ENCODE results near the gene EXOSC6.
"Not testable (repeated sequence)": the region's sequence is repeated elsewhere in the genome, so short reads cannot be mapped to it uniquely, and the experiment has no call there.

Gene EXOSC6

GRCh38 chr16:70287304-70287971 lies 35.7 kb upstream of the EXOSC6 start:
- not testable (repeated sequence) for H3K9ac ChIP-seq (ENCODE audit: low read length in 5 of 5); H3K9me3 ChIP-seq (ENCODE audit: control insufficient read depth in 5 of 5, low read length in 5 of 5); H3K27ac ChIP-seq (ENCODE audit: low read depth, low read length); H3K27me3 ChIP-seq (ENCODE audit: control insufficient read depth in 5 of 5, insufficient read depth in 4 of 5, low read length in 5 of 5)
- Histone ChIP-seq H3K36me3 (ENCODE audit: control insufficient read depth in 5 of 5, insufficient read depth in 5 of 5, low read length in 5 of 5) (peaks cover under 1 to 16% (median 12%) of the 10 kb centered on the region in 5 donors), H3K4me1 (ENCODE audit: control insufficient read depth in 5 of 5, insufficient read depth in 5 of 5, low read length in 5 of 5) (peaks cover 0 to 20% (median 13%) of the 10 kb centered on the region in 5 donors), H3K4me3 (ENCODE audit: low read depth in 1 of 5, low read length in 5 of 5) (peak overlapping the region in 1 of 5 donors; percentile 78)

GRCh38 chr16:70276392-70276791 lies 24.7 kb upstream of the EXOSC6 start:
- peaks cover 9 to 74% (median 60%) of the 10 kb centered on the region in 5 donors for H3K36me3 ChIP-seq (ENCODE audit: control insufficient read depth in 5 of 5, insufficient read depth in 5 of 5, low read length in 5 of 5)
- peak overlapping the region in 1 of 5 donors; percentile 9 for H3K9ac ChIP-seq (ENCODE audit: low read length in 5 of 5)
- H3K27ac ChIP-seq (ENCODE audit: low read depth, low read length): no peak overlapping the region

GRCh38 chr16:70271696-70272095 lies 20.0 kb upstream of the EXOSC6 start:
- Histone ChIP-seq H3K27ac (ENCODE audit: low read depth, low read length) (no peak overlapping the region), H3K4me3 (ENCODE audit: low read depth in 1 of 5, low read length in 5 of 5) (no peak overlapping the region), H3K9me3 (ENCODE audit: control insufficient read depth in 5 of 5, low read length in 5 of 5) (no peaks in the 10 kb centered on the region), H3K4me1 (ENCODE audit: control insufficient read depth in 5 of 5, insufficient read depth in 5 of 5, low read length in 5 of 5) (no peaks in the 10 kb centered on the region), H3K27me3 (ENCODE audit: control insufficient read depth in 5 of 5, insufficient read depth in 4 of 5, low read length in 5 of 5) (no peaks in the 10 kb centered on the region), H3K9ac (ENCODE audit: low read length in 5 of 5) (no peak overlapping the region), H3K36me3 (ENCODE audit: control insufficient read depth in 5 of 5, insufficient read depth in 5 of 5, low read length in 5 of 5) (peaks cover 16 to 80% (median 62%) of the 10 kb centered on the region in 5 donors)

More at GRCh38 chr16:70276392-70276791, 24.7 kb upstream of the EXOSC6 start:
- H3K4me1 ChIP-seq (ENCODE audit: control insufficient read depth in 5 of 5, insufficient read depth in 5 of 5, low read length in 5 of 5): no peaks in the 10 kb centered on the region
- no peaks in the 10 kb centered on the region for H3K9me3 ChIP-seq (ENCODE audit: control insufficient read depth in 5 of 5, low read length in 5 of 5)
- no peaks in the 10 kb centered on the region for H3K27me3 ChIP-seq (ENCODE audit: control insufficient read depth in 5 of 5, insufficient read depth in 4 of 5, low read length in 5 of 5)
- no peak overlapping the region for H3K4me3 ChIP-seq (ENCODE audit: low read depth in 1 of 5, low read length in 5 of 5)

- Histone ChIP-seq H3K9ac (ENCODE audit: low read length in 5 of 5) (no peak overlapping the region), H3K4me1 (ENCODE audit: control insufficient read depth in 5 of 5, insufficient read depth in 5 of 5, low read length in 5 of 5) (no peaks in the 10 kb centered on the region), H3K9me3 (ENCODE audit: control insufficient read depth in 5 of 5, low read length in 5 of 5) (no peaks in the 10 kb centered on the region), H3K4me3 (ENCODE audit: low read depth in 1 of 5, low read length in 5 of 5) (no peak overlapping the region), H3K27ac (ENCODE audit: low read depth, low read length) (no peak overlapping the region), H3K27me3 (ENCODE audit: control insufficient read depth in 5 of 5, insufficient read depth in 4 of 5, low read length in 5 of 5) (no peaks in the 10 kb centered on the region), H3K36me3 (ENCODE audit: control insufficient read depth in 5 of 5, insufficient read depth in 5 of 5, low read length in 5 of 5) (peaks cover 10 to 78% (median 64%) of the 10 kb centered on the region in 5 donors)
Measured at GRCh38 chr16:70270176-70270575, 18.4 kb upstream of the EXOSC6 start.

- Histone ChIP-seq H3K4me3 (ENCODE audit: low read depth in 1 of 5, low read length in 5 of 5) (no peak overlapping the region), H3K9me3 (ENCODE audit: control insufficient read depth in 5 of 5, low read length in 5 of 5) (no peaks in the 10 kb centered on the region), H3K9ac (ENCODE audit: low read length in 5 of 5) (no peak overlapping the region), H3K27me3 (ENCODE audit: control insufficient read depth in 5 of 5, insufficient read depth in 4 of 5, low read length in 5 of 5) (no peaks in the 10 kb centered on the region), H3K36me3 (ENCODE audit: control insufficient read depth in 5 of 5, insufficient read depth in 5 of 5, low read length in 5 of 5) (peaks cover 13 to 85% (median 67%) of the 10 kb centered on the region in 5 donors), H3K27ac (ENCODE audit: low read depth, low read length) (no peak overlapping the region), H3K4me1 (ENCODE audit: control insufficient read depth in 5 of 5, insufficient read depth in 5 of 5, low read length in 5 of 5) (no peaks in the 10 kb centered on the region)
Measured at GRCh38 chr16:70269471-70269870, 17.7 kb upstream of the EXOSC6 start.

GRCh38 chr16:70267922-70268321 lies 16.2 kb upstream of the EXOSC6 start:
- H3K36me3 ChIP-seq (ENCODE audit: control insufficient read depth in 5 of 5, insufficient read depth in 5 of 5, low read length in 5 of 5): peaks cover 14 to 93% (median 77%) of the 10 kb centered on the region in 5 donors
- not testable (repeated sequence) for H3K27ac ChIP-seq (ENCODE audit: low read depth, low read length)

GRCh38 chr16:70267516-70267915 lies 15.8 kb upstream of the EXOSC6 start:
- no peak overlapping the region for H3K9ac ChIP-seq (ENCODE audit: low read length in 5 of 5)
- H3K4me1 ChIP-seq (ENCODE audit: control insufficient read depth in 5 of 5, insufficient read depth in 5 of 5, low read length in 5 of 5): no peaks in the 10 kb centered on the region
- no peak overlapping the region for H3K4me3 ChIP-seq (ENCODE audit: low read depth in 1 of 5, low read length in 5 of 5)
- no peak overlapping the region for H3K27ac ChIP-seq (ENCODE audit: low read depth, low read length)
- no peaks in the 10 kb centered on the region for H3K27me3 ChIP-seq (ENCODE audit: control insufficient read depth in 5 of 5, insufficient read depth in 4 of 5, low read length in 5 of 5)
- H3K9me3 ChIP-seq (ENCODE audit: control insufficient read depth in 5 of 5, low read length in 5 of 5): no peaks in the 10 kb centered on the region
- peaks cover 14 to 92% (median 80%) of the 10 kb centered on the region in 5 donors for H3K36me3 ChIP-seq (ENCODE audit: control insufficient read depth in 5 of 5, insufficient read depth in 5 of 5, low read length in 5 of 5)

More at GRCh38 chr16:70267922-70268321, 16.2 kb upstream of the EXOSC6 start:
- not testable (repeated sequence) for H3K9me3 ChIP-seq (ENCODE audit: control insufficient read depth in 5 of 5, low read length in 5 of 5); H3K4me1 ChIP-seq (ENCODE audit: control insufficient read depth in 5 of 5, insufficient read depth in 5 of 5, low read length in 5 of 5); H3K4me3 ChIP-seq (ENCODE audit: low read depth in 1 of 5, low read length in 5 of 5); H3K27me3 ChIP-seq (ENCODE audit: control insufficient read depth in 5 of 5, insufficient read depth in 4 of 5, low read length in 5 of 5); H3K9ac ChIP-seq (ENCODE audit: low read length in 5 of 5)

- H3K9me3 ChIP-seq (ENCODE audit: control insufficient read depth in 5 of 5, low read length in 5 of 5); H3K4me1 ChIP-seq (ENCODE audit: control insufficient read depth in 5 of 5, insufficient read depth in 5 of 5, low read length in 5 of 5); H3K27ac ChIP-seq (ENCODE audit: low read depth, low read length); H3K27me3 ChIP-seq (ENCODE audit: control insufficient read depth in 5 of 5, insufficient read depth in 4 of 5, low read length in 5 of 5); H3K4me3 ChIP-seq (ENCODE audit: low read depth in 1 of 5, low read length in 5 of 5); H3K9ac ChIP-seq (ENCODE audit: low read length in 5 of 5): not testable (repeated sequence)
- peaks cover 10 to 96% (median 83%) of the 10 kb centered on the region in 5 donors for H3K36me3 ChIP-seq (ENCODE audit: control insufficient read depth in 5 of 5, insufficient read depth in 5 of 5, low read length in 5 of 5)
Measured at GRCh38 chr16:70259903-70260302, 8.2 kb upstream of the EXOSC6 start.

GRCh38 chr16:70258946-70259345 lies 7.2 kb upstream of the EXOSC6 start:
- H3K27me3 ChIP-seq (ENCODE audit: control insufficient read depth in 5 of 5, insufficient read depth in 4 of 5, low read length in 5 of 5): no peaks in the 10 kb centered on the region
- no peaks in the 10 kb centered on the region for H3K4me1 ChIP-seq (ENCODE audit: control insufficient read depth in 5 of 5, insufficient read depth in 5 of 5, low read length in 5 of 5)
- no peaks in the 10 kb centered on the region for H3K9me3 ChIP-seq (ENCODE audit: control insufficient read depth in 5 of 5, low read length in 5 of 5)
- no peak overlapping the region for H3K9ac ChIP-seq (ENCODE audit: low read length in 5 of 5)
- no peak overlapping the region for H3K27ac ChIP-seq (ENCODE audit: low read depth, low read length)
- no peak overlapping the region for H3K4me3 ChIP-seq (ENCODE audit: low read depth in 1 of 5, low read length in 5 of 5)
- H3K36me3 ChIP-seq (ENCODE audit: control insufficient read depth in 5 of 5, insufficient read depth in 5 of 5, low read length in 5 of 5): peaks cover 6 to 96% (median 84%) of the 10 kb centered on the region in 5 donors

GRCh38 chr16:70258065-70258464 lies 6.3 kb upstream of the EXOSC6 start:
- Histone ChIP-seq H3K9ac (ENCODE audit: low read length in 5 of 5) (no peak overlapping the region), H3K36me3 (ENCODE audit: control insufficient read depth in 5 of 5, insufficient read depth in 5 of 5, low read length in 5 of 5) (peaks cover 6 to 96% (median 84%) of the 10 kb centered on the region in 5 donors), H3K27ac (ENCODE audit: low read depth, low read length) (no peak overlapping the region), H3K27me3 (ENCODE audit: control insufficient read depth in 5 of 5, insufficient read depth in 4 of 5, low read length in 5 of 5) (no peaks in the 10 kb centered on the region), H3K4me3 (ENCODE audit: low read depth in 1 of 5, low read length in 5 of 5) (no peak overlapping the region), H3K4me1 (ENCODE audit: control insufficient read depth in 5 of 5, insufficient read depth in 5 of 5, low read length in 5 of 5) (no peaks in the 10 kb centered on the region), H3K9me3 (ENCODE audit: control insufficient read depth in 5 of 5, low read length in 5 of 5) (no peaks in the 10 kb centered on the region)

Measured in subcutaneous abdominal adipose tissue (tissue), 5 donors.